Fibroblast of lung (primary cell): ENCODE data around the gene KCNJ10. TPM values are rescaled to one million over a fixed set of nuclear protein-coding genes. Genes with fewer than 3 reads are reported as not detected.

Experiments
- DNase-seq, 2 donors: peaks; one replicate each; pipeline versions ENCODE4 v3.0.0 to v3.0.0-alpha.2; 2010; ENCODE audit warnings: low read depth in 2 of 2
- H2AFZ ChIP-seq: 2 replicates; pipeline ENCODE4 v1.5.1; 2012; ENCODE audit warnings: low read length, control low read depth, inconsistent platforms
- H3K27ac ChIP-seq: 2 replicates; pipeline ENCODE4 v1.5.1; 2011; ENCODE audit warnings: low read length, control low read depth; ENCODE audit not compliant: insufficient read depth
- H3K27me3 ChIP-seq: 2 replicates; pipeline ENCODE4 v1.5.1; 2011; ENCODE audit warnings: mild to moderate bottlenecking, low read length; ENCODE audit not compliant: control insufficient read depth, insufficient read depth
- H3K36me3 ChIP-seq: 2 replicates; pipeline ENCODE4 v1.5.1; 2011; ENCODE audit warnings: low read length; ENCODE audit not compliant: control insufficient read depth, insufficient read depth
- H3K4me1 ChIP-seq: 2 replicates; pipeline ENCODE4 v1.5.1; 2011; ENCODE audit warnings: low read length; ENCODE audit not compliant: control insufficient read depth, insufficient read depth; ENCODE audit errors: extremely low read depth
- H3K4me2 ChIP-seq: 2 replicates; pipeline ENCODE4 v1.5.1; 2011; ENCODE audit warnings: low read length, control low read depth; ENCODE audit not compliant: insufficient read depth; ENCODE audit errors: extremely low read depth
- H3K4me3 ChIP-seq, 4 experiments: fragments of 200-600 bp in 1 of 4; sonication (generic) in 1 of 4; replicated peaks in 1 of 4; 2 replicates each; pipeline ENCODE4 v1.5.1; 2011 to 2016; ENCODE audit warnings: low read length in 4 of 4, low read depth in 3 of 4, mild to moderate bottlenecking in 3 of 4, control low read depth in 2 of 4, inconsistent platforms in 1 of 4, mixed read lengths in 1 of 4; ENCODE audit not compliant: insufficient read depth in 1 of 4; ENCODE audit errors: control extremely low read depth in 1 of 4
- H3K79me2 ChIP-seq: 2 replicates; pipeline ENCODE4 v1.5.1; 2012; ENCODE audit warnings: mild to moderate bottlenecking, low read length, inconsistent platforms; ENCODE audit not compliant: control insufficient read depth, insufficient read depth
- H3K9ac ChIP-seq: 2 replicates; pipeline ENCODE4 v1.5.1; 2011; ENCODE audit warnings: mild to moderate bottlenecking, low read length, control low read depth; ENCODE audit not compliant: insufficient read depth
- H3K9me3 ChIP-seq: 2 replicates; pipeline ENCODE4 v1.5.1; 2012; ENCODE audit warnings: low read depth, low read length; ENCODE audit not compliant: control insufficient read depth, insufficient read depth
- H4K20me1 ChIP-seq: 2 replicates; pipeline ENCODE4 v1.5.1; 2011; ENCODE audit warnings: low read length; ENCODE audit not compliant: control insufficient read depth, insufficient read depth; ENCODE audit errors: extremely low read depth
- EZH2 ChIP-seq: IDR thresholded peaks from 2 replicates; pipeline ENCODE4 v1.5.1; 2012; ENCODE audit warnings: low read length, control low read depth, mild to moderate bottlenecking; ENCODE audit errors: missing control alignments
- polyA plus RNA-seq, 2 donors: library from polyadenylated mRNA; depleted of rRNA in 1 of 2; stranded (reverse) in 1 of 2; unstranded in 1 of 2; fragments of >200 nt; gene quantifications; 2 replicates each; pipeline ENCODE4 v1.2.1, GENCODE V29; 2011 to 2012; ENCODE audit warnings: missing spikeins in 1 of 2
- total RNA-seq: library from RNA; depleted of rRNA; stranded (reverse); fragments of >200 nt; gene quantifications from 2 replicates; pipeline ENCODE4 v1.2.1, GENCODE V29; 2014
- TF ChIP-seq, protein P1 (sequence below), 2 donors: IDR thresholded peaks in 1 of 2; conservative IDR thresholded peaks in 1 of 2; 1 replicate in 1 of 2; 2 replicates in 1 of 2; pipeline ENCODE4 v1.5.1; 2011 to 2012; ENCODE audit warnings: low read length in 2 of 2, control low read depth in 1 of 2, inconsistent platforms in 1 of 2, low read depth in 1 of 2, mild to moderate bottlenecking in 1 of 2

Gene KCNJ10
- total and polyA plus RNA-seq, 2 donors (not counting 1 experiment from before 2014, with no cell fraction given) = not detected

DNA sequence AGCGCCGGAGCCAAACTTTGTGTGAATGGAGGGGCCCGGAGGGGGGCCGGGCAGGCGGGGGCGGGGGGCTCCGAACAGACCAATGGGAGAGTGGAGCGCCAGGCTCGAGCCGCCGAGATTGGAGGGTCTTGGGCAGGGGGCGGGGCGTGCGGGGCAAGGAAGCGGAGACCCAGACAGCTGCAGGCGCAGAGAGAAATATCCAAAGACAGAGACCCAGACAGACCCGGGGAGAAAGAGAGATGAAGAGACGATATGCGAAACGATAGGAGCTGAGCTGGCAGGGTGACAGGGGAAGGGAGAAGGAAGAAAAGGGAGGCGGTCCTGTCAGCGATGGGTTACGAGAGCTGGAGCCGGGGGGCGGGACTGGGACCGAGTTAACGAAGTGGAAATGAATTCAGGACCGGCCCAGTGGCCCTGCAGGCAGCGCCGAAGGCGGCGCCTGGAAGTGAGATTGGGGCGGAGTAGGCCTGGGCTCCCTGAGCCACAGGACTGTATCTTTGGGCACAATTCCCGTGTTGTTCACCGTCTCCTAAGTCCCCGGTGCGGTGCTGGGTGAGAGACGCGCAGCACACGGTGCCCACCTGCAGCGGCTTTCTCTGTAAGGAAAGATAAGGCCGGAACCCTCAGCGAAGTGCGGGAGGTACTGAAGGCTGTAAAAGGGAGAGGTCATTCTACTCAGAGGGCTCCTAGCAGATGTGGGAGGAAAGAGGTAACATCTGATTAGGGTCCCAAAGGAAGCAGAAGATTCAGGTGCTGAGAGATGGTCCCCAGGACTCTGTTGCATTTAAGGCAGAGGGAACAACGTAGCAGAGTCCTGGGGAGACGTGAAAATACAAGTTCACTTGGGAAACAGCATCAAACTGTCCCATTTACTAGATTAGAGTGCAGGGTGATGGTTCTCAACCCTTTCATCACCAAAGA is 543 bp upstream of the KCNJ10 start:
- Histone ChIP-seq H3K79me2 (no peaks in the 10 kb centered on the region), H3K9me3 (no peaks in the 10 kb centered on the region), H3K27ac (no peak overlapping the region), H3K4me3 (peak overlapping the region; percentile 25 to 65 (median 43)), H4K20me1 (no peaks in the 10 kb centered on the region), H2AFZ (peak overlapping the region; percentile 70), H3K36me3 (no peaks in the 10 kb centered on the region), H3K4me2 (peak overlapping the region; percentile 80), H3K27me3 (peaks cover 40% of the 10 kb centered on the region), H3K9ac (no peak overlapping the region), H3K4me1 (no peaks in the 10 kb centered on the region)
- DNase-seq = peak; percentile 28 to 42
- peak; percentile 72 for TF ChIP-seq EZH2
- TF ChIP-seq, protein P1, sequence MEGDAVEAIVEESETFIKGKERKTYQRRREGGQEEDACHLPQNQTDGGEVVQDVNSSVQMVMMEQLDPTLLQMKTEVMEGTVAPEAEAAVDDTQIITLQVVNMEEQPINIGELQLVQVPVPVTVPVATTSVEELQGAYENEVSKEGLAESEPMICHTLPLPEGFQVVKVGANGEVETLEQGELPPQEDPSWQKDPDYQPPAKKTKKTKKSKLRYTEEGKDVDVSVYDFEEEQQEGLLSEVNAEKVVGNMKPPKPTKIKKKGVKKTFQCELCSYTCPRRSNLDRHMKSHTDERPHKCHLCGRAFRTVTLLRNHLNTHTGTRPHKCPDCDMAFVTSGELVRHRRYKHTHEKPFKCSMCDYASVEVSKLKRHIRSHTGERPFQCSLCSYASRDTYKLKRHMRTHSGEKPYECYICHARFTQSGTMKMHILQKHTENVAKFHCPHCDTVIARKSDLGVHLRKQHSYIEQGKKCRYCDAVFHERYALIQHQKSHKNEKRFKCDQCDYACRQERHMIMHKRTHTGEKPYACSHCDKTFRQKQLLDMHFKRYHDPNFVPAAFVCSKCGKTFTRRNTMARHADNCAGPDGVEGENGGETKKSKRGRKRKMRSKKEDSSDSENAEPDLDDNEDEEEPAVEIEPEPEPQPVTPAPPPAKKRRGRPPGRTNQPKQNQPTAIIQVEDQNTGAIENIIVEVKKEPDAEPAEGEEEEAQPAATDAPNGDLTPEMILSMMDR (conservative IDR thresholded peaks at IDR 0.05 in 1 of 2, IDR thresholded peaks at IDR 0.05 in 1 of 2; ENCODE audit: low read depth in 1 of 2, low read length in 2 of 2) = no peak

DNA sequence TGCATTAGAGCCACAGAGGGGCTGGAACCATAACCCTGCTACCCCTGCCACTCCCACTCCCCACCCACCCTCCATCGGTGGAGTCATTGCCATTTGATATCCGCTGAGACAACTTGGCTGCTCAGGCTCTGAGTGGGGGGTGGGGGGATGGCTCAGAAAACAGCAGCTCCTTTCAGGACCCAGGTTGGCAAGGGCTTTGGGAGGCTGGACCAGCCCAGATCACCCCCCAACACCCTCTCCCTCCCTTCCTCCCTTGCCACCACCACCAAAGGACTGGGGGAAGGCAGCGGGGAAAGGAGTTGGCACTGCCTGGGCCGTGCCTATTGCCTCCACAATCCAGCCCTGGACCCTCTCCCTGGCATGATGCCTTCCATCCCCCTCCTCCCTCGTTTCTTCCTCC is 1.7 kb downstream of the KCNJ10 start:
- Histone ChIP-seq H3K79me2 (no peaks in the 10 kb centered on the region), H3K9ac (no peak overlapping the region), H3K4me2 (no peak overlapping the region), H4K20me1 (no peaks in the 10 kb centered on the region), H3K27ac (no peak overlapping the region), H2AFZ (no peak overlapping the region), H3K9me3 (no peaks in the 10 kb centered on the region), H3K4me1 (no peaks in the 10 kb centered on the region), H3K4me3 (no peak overlapping the region), H3K36me3 (no peaks in the 10 kb centered on the region), H3K27me3 (peaks cover 42% of the 10 kb centered on the region)
- no peak for TF ChIP-seq EZH2
- TF ChIP-seq, protein P1 (conservative IDR thresholded peaks at IDR 0.05 in 1 of 2, IDR thresholded peaks at IDR 0.05 in 1 of 2; ENCODE audit: low read depth in 1 of 2, low read length in 2 of 2) = no peak
- DNase-seq = no peak

DNA sequence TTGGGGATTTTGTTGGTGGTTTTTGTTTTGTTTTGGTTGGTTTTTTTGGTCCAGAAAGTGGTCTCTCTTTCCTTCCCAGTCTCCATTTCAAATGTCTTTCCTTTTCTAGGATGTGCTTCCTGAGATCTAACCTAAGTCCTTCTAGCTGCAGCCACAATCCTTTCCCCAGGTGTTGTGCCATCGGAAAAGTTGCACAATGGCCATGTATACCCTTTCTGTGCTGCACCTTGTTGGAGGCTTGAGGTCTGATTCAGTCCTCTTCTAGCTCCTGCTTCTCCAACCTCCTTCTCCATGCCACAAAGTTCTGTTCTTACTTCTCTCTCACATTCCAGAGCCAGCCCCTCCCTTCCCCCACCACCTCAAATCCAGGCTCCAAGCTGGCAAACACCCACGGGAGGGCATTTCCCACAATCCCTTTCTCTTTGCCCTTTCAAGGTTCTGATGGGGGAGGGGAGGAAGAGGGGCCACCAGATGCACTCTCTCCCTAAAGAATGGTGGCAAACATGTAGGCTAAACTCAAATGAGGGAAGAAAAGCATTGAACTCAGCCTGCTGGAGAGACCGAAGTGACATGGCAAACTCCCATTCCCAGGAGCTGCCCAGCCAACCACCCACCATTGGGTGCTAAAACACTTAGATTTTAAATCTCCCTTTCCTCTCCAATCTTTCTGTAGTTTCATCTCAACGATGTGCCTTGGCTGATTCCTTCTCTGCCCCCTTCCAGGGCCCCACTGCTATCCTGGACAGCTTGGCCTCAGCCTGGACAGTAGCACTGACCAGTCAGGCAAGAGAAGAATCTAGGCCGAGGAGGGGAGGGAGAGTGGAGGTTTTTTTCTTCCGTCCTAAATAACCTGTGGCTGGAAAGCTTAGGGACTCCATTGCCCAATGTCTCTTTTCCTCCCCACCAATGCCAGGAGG is 2.9 kb downstream of the KCNJ10 start:
- no peak overlapping the region for H3K27ac ChIP-seq
- H3K4me2 ChIP-seq = no peak overlapping the region
- H3K4me3 ChIP-seq = no peak overlapping the region
- H4K20me1 ChIP-seq = no peaks in the 10 kb centered on the region
- TF ChIP-seq EZH2 = no peak
- TF ChIP-seq, protein P1 (conservative IDR thresholded peaks at IDR 0.05 in 1 of 2, IDR thresholded peaks at IDR 0.05 in 1 of 2; ENCODE audit: low read depth in 1 of 2, low read length in 2 of 2) = no peak
- H3K36me3 ChIP-seq = no peaks in the 10 kb centered on the region
- no peaks in the 10 kb centered on the region for H3K4me1 ChIP-seq
- no peak for DNase-seq
- H3K9me3 ChIP-seq = no peaks in the 10 kb centered on the region
- H2AFZ ChIP-seq = no peak overlapping the region
- no peak overlapping the region for H3K9ac ChIP-seq
- no peaks in the 10 kb centered on the region for H3K79me2 ChIP-seq
- peaks cover 44% of the 10 kb centered on the region for H3K27me3 ChIP-seq
